Caco-2 (cell line): ENCODE results near the gene ELL2. TPM values are rescaled to one million over a fixed set of nuclear protein-coding genes. Genes with fewer than 3 reads are reported as not detected.
"Not testable (repeated sequence)": the region's sequence is repeated elsewhere in the genome, so short reads cannot be mapped to it uniquely, and the experiment has no call there.

ENCODE experiments used
- BruUV-seq: library from RNA; stranded (reverse); fragments of 400-500 nt; replicated peaks from 2 replicates; lab custom pipeline; 2021; lab: Mats Ljungman, UMichigan
- CTCF ChIA-PET: fragments of 300-600 bp; sonication (Branson Sonifier 250); formaldehyde crosslinking; loops from one replicate; lab custom pipeline; 2022; ENCODE audit warnings: antibody characterized with exemption; lab: Charles Lee
- POLR2A ChIA-PET: fragments of 300-600 bp; sonication (Branson Sonifier 250); formaldehyde crosslinking; loops from one replicate; lab custom pipeline; 2022; ENCODE audit warnings: antibody characterized with exemption; lab: Charles Lee
- DNase-seq, 2 experiments: peaks; one replicate each; pipeline versions ENCODE4 v3.0.0 to v3.0.0-alpha.2; 2020 to 2022
- H3K27me3 ChIP-seq: replicated peaks from 2 replicates; pipeline ENCODE4 v1.6.0; 2011; ENCODE audit warnings: low read length; ENCODE audit not compliant: control insufficient read depth, insufficient read depth
- H3K36me3 ChIP-seq: 2 replicates; pipeline ENCODE4 v1.5.1; 2011; ENCODE audit warnings: low read length; ENCODE audit not compliant: control insufficient read depth, insufficient read depth
- H3K4me1 ChIP-seq: fragments of 250-450 bp; sonication (Bioruptor Pico); 2 replicates; pipeline ENCODE4 v1.5.1; 2020; ENCODE audit warnings: mild to moderate bottlenecking
- H3K4me3 ChIP-seq: 2 replicates; pipeline ENCODE4 v1.5.1; 2011; ENCODE audit warnings: low read depth, mild to moderate bottlenecking, control low read depth, low read length
- H3K9me3 ChIP-seq: fragments of 250-450 bp; sonication (Bioruptor Pico); 2 replicates; pipeline ENCODE4 v1.5.1; 2020; ENCODE audit warnings: mild to moderate bottlenecking, moderate library complexity
- H3K27ac Mint-ChIP-seq: one replicate; pipeline ENCODE4 v1.8.0; 2022; ENCODE audit warnings: mixed read lengths; ENCODE audit not compliant: unreplicated experiment
- H3K27me3 Mint-ChIP-seq: one replicate; pipeline ENCODE4 v1.8.0; 2022; ENCODE audit warnings: mixed read lengths; ENCODE audit not compliant: insufficient read depth, unreplicated experiment
- H3K36me3 Mint-ChIP-seq: one replicate; pipeline ENCODE4 v1.8.0; 2022; ENCODE audit warnings: mild to moderate bottlenecking, mixed read lengths; ENCODE audit not compliant: insufficient read depth, unreplicated experiment
- H3K4me1 Mint-ChIP-seq: one replicate; pipeline ENCODE4 v1.8.0; 2022; ENCODE audit warnings: low read depth, mixed read lengths; ENCODE audit not compliant: unreplicated experiment
- H3K4me3 Mint-ChIP-seq: one replicate; pipeline ENCODE4 v1.8.0; 2022; ENCODE audit warnings: mild to moderate bottlenecking, moderate library complexity, mixed read lengths; ENCODE audit not compliant: unreplicated experiment
- H3K9me3 Mint-ChIP-seq: one replicate; pipeline ENCODE4 v1.8.0; 2022; ENCODE audit warnings: mixed read lengths; ENCODE audit not compliant: unreplicated experiment
- CTCF ChIP-seq, 2 experiments: fragments of 200-600 bp in 1 of 2; IDR thresholded peaks; 1 replicate in 1 of 2; 2 replicates in 1 of 2; pipeline versions ENCODE4 v1.5.1 to v1.8.0; 2011 to 2022; ENCODE audit warnings: antibody characterized with exemption in 1 of 2, control low read depth in 1 of 2, inconsistent platforms in 1 of 2, low read depth in 1 of 2, low read length in 1 of 2, mild to moderate bottlenecking in 1 of 2, moderate library complexity in 1 of 2; ENCODE audit not compliant: insufficient read depth in 1 of 2, severe bottlenecking in 1 of 2, unreplicated experiment in 1 of 2
- intact Hi-C: fragments of 100-400 bp; cut with micrococcal nuclease; formaldehyde crosslinking; loops from one replicate; pipeline ENCODE4 v1.10.0; 2022; ENCODE audit not compliant: unreplicated experiment
- total RNA-seq: library from RNA; stranded (reverse); gene quantifications from 2 replicates; pipeline ENCODE4 v1.2.3, GENCODE V29; 2022

Gene ELL2
- total RNA-seq, 1 experiment from 2014 or later = 81.0 TPM

GRCh38 chr5:95856501-95856981, 105.1 kb downstream of the ELL2 start:
- no peaks in the 10 kb centered on the region for H3K9me3 Mint-ChIP-seq
- H3K4me1 ChIP-seq = peaks cover 21% of the 10 kb centered on the region
- H3K36me3 Mint-ChIP-seq = peaks cover 10% of the 10 kb centered on the region
- no peaks in the 10 kb centered on the region for H3K27me3 Mint-ChIP-seq
- no peak overlapping the region for H3K27ac Mint-ChIP-seq
- ChIA-PET POLR2A (no interaction called here), CTCF (interaction anchor here (0.9 to 1.8 kb wide), 3 partner anchors 31 to 481 kb away, joined by 4 to 5 read pairs (median 4); no protein-coding TSS in a partner anchor)
- no peak overlapping the region for H3K4me3 Mint-ChIP-seq
- TF ChIP-seq CTCF (IDR thresholded peaks at IDR 0.05; ENCODE audit: insufficient read depth in 1 of 2, low read depth in 1 of 2, low read length in 1 of 2, severe bottlenecking in 1 of 2, unreplicated experiment in 1 of 2) = no peak
- no peaks in the 10 kb centered on the region for H3K9me3 ChIP-seq
- DNase-seq = no peak
- intact Hi-C loops = loop anchor here (5.0 kb wide), 2 partner anchors 331 to 391 kb away; no protein-coding TSS in a partner anchor
- no peaks in the 10 kb centered on the region for H3K36me3 ChIP-seq
- peaks cover 34% of the 10 kb centered on the region for H3K4me1 Mint-ChIP-seq
- BruUV-seq = no TSS peak
- no peak overlapping the region for H3K4me3 ChIP-seq
- H3K27me3 ChIP-seq = no peaks in the 10 kb centered on the region

- Histone ChIP-seq H3K27me3 (no peaks in the 10 kb centered on the region), H3K4me1 (peaks cover 10% of the 10 kb centered on the region), H3K4me3 (no peak overlapping the region), H3K9me3 (no peaks in the 10 kb centered on the region), H3K36me3 (no peaks in the 10 kb centered on the region)
- no peak overlapping the region for H3K4me3 Mint-ChIP-seq
- ChIA-PET CTCF (interaction anchor here (0.7 to 1.0 kb wide), 2 partner anchors 72 to 214 kb away, joined by 4 read pairs; no protein-coding TSS in a partner anchor), POLR2A (no interaction called here)
- DNase-seq = no peak
- no peak overlapping the region for H3K27ac Mint-ChIP-seq
- intact Hi-C loops = no loop called here
- peaks cover 4% of the 10 kb centered on the region for H3K36me3 Mint-ChIP-seq
- no peaks in the 10 kb centered on the region for H3K27me3 Mint-ChIP-seq
- peaks cover 13% of the 10 kb centered on the region for H3K4me1 Mint-ChIP-seq
- no peaks in the 10 kb centered on the region for H3K9me3 Mint-ChIP-seq
- no peak for TF ChIP-seq CTCF (IDR thresholded peaks at IDR 0.05; ENCODE audit: insufficient read depth in 1 of 2, low read depth in 1 of 2, low read length in 1 of 2, severe bottlenecking in 1 of 2, unreplicated experiment in 1 of 2)
- BruUV-seq = no TSS peak
These were observed 108.2 kb downstream of the ELL2 start for GRCh38 chr5:95853490-95853889.

GRCh38 chr5:95852567-95852966, 109.1 kb downstream of the ELL2 start:
- Histone ChIP-seq H3K4me1 (peaks cover 5% of the 10 kb centered on the region), H3K4me3 (no peak overlapping the region), H3K9me3 (no peaks in the 10 kb centered on the region), H3K27me3 (no peaks in the 10 kb centered on the region), H3K36me3 (no peaks in the 10 kb centered on the region)
- ChIA-PET CTCF (interaction anchor here (0.6 to 1.0 kb wide), 3 partner anchors 21 to 221 kb away, joined by 4 to 7 read pairs (median 4); no protein-coding TSS in a partner anchor), POLR2A (no interaction called here)
- DNase-seq = no peak
- Mint-ChIP-seq H3K4me3 (no peak overlapping the region), H3K4me1 (peaks cover 6% of the 10 kb centered on the region), H3K9me3 (no peaks in the 10 kb centered on the region), H3K36me3 (peaks cover 4% of the 10 kb centered on the region), H3K27ac (no peak overlapping the region), H3K27me3 (no peaks in the 10 kb centered on the region)
- BruUV-seq = no TSS peak
- intact Hi-C loops = no loop called here
- TF ChIP-seq CTCF (IDR thresholded peaks at IDR 0.05; ENCODE audit: insufficient read depth in 1 of 2, low read depth in 1 of 2, low read length in 1 of 2, severe bottlenecking in 1 of 2, unreplicated experiment in 1 of 2) = no peak

- H3K27me3 Mint-ChIP-seq, POLR2A ChIA-PET, H3K4me3 ChIP-seq, H3K4me1 ChIP-seq, H3K9me3 ChIP-seq, H3K36me3 Mint-ChIP-seq, H3K9me3 Mint-ChIP-seq, H3K4me1 Mint-ChIP-seq, H3K27ac Mint-ChIP-seq, BruUV-seq, intact Hi-C loops, DNase-seq, H3K27me3 ChIP-seq, H3K4me3 Mint-ChIP-seq, H3K36me3 ChIP-seq: not testable (repeated sequence)
- CTCF ChIA-PET = interaction anchor here (0.7 kb wide), 1 partner anchor 41 kb away, joined by 3 read pairs; no protein-coding TSS in a partner anchor
These were observed 110.5 kb downstream of the ELL2 start for GRCh38 chr5:95851141-95851540.
